PC-9 (cell line): ENCODE measurements around the gene AOPEP. TPM values are rescaled to one million over a fixed set of nuclear protein-coding genes. Genes with fewer than 3 reads are reported as not detected.

Experiments
- BruUV-seq: library from RNA; stranded (reverse); fragments of 400-500 nt; replicated peaks from 2 replicates; lab custom pipeline; 2021; lab: Mats Ljungman, UMichigan
- CTCF ChIA-PET: fragments of 300-600 bp; sonication (Branson Sonifier 250); formaldehyde crosslinking; loops from one replicate; lab custom pipeline; 2022; ENCODE audit warnings: antibody characterized with exemption; lab: Charles Lee
- POLR2A ChIA-PET: fragments of 300-600 bp; sonication (Branson Sonifier 250); formaldehyde crosslinking; loops from one replicate; lab custom pipeline; 2022; ENCODE audit warnings: antibody characterized with exemption; ENCODE audit not compliant: unreplicated experiment; lab: Charles Lee
- DNase-seq, 2 experiments: peaks; one replicate each; pipeline versions ENCODE4 v3.0.0 to v3.0.0-alpha.2; 2015 to 2022; ENCODE audit warnings: mixed read lengths in 1 of 2
- H2AFZ ChIP-seq: fragments of 200-600 bp; sonication (generic); 2 replicates; pipeline ENCODE4 v1.8.1; 2017; ENCODE audit warnings: antibody characterized with exemption
- H3F3A ChIP-seq: fragments of 200-600 bp; sonication (generic); 2 replicates; pipeline ENCODE4 v1.8.1; 2017; ENCODE audit warnings: antibody characterized with exemption, mild to moderate bottlenecking, low read depth; ENCODE audit not compliant: insufficient read depth
- H3K27ac ChIP-seq: fragments of 200-600 bp; sonication (generic); 2 replicates; pipeline ENCODE4 v1.6.1; 2016; ENCODE audit warnings: mixed run types
- H3K27me3 ChIP-seq: fragments of 200-600 bp; sonication (generic); 2 replicates; pipeline ENCODE4 v1.6.1; 2016; ENCODE audit warnings: low read depth, mixed run types; ENCODE audit not compliant: insufficient read depth
- H3K36me3 ChIP-seq: fragments of 200-600 bp; sonication (generic); 2 replicates; pipeline ENCODE4 v1.6.1; 2016; ENCODE audit warnings: low read depth, mixed run types
- H3K4me1 ChIP-seq: fragments of 200-600 bp; sonication (generic); replicated peaks from 2 replicates; pipeline ENCODE4 v1.6.1; 2016; ENCODE audit warnings: mixed run types; ENCODE audit not compliant: insufficient read depth
- H3K4me2 ChIP-seq: fragments of 200-600 bp; sonication (generic); 2 replicates; pipeline ENCODE4 v1.6.1; 2017; ENCODE audit warnings: mixed run types
- H3K4me3 ChIP-seq: fragments of 200-600 bp; sonication (generic); 2 replicates; pipeline ENCODE4 v1.6.1; 2016; ENCODE audit warnings: mixed run types
- H3K79me2 ChIP-seq: fragments of 200-600 bp; sonication (generic); 2 replicates; pipeline ENCODE4 v1.6.1; 2017; ENCODE audit warnings: low read depth, mixed run types
- H3K9me2 ChIP-seq: fragments of 200-600 bp; sonication (generic); 2 replicates; pipeline ENCODE4 v1.8.1; 2017; ENCODE audit warnings: mild to moderate bottlenecking; ENCODE audit not compliant: insufficient read depth
- H3K9me3 ChIP-seq: fragments of 200-600 bp; sonication (generic); 2 replicates; pipeline ENCODE4 v1.8.1; 2016; ENCODE audit warnings: low read depth; ENCODE audit not compliant: insufficient read depth
- H4K20me1 ChIP-seq: fragments of 200-600 bp; sonication (generic); 2 replicates; pipeline ENCODE4 v1.8.1; 2017; ENCODE audit not compliant: insufficient read depth
- EZH2 ChIP-seq: fragments of 200-600 bp; sonication (generic); IDR thresholded peaks from 2 replicates; pipeline ENCODE4 v1.8.0; 2017; ENCODE audit warnings: antibody characterized with exemption, low read depth
- intact Hi-C: fragments of 100-400 bp; cut with micrococcal nuclease; formaldehyde crosslinking; loops from one replicate; pipeline ENCODE4 v1.10.0; 2022; ENCODE audit not compliant: unreplicated experiment
- total RNA-seq: library from RNA; stranded (reverse); gene quantifications from 2 replicates; pipeline ENCODE4 v1.2.3, GENCODE V29; 2021
- TF ChIP-seq, protein P1 (sequence below): fragments of 200-600 bp; sonication (generic); conservative IDR thresholded peaks from 2 replicates; pipeline ENCODE4 v1.6.1; 2017; ENCODE audit warnings: mixed run types, antibody characterized with exemption, mild to moderate bottlenecking, moderate library complexity

Gene AOPEP
- total RNA-seq, 1 experiment from 2014 or later: 90.0 TPM

DNA sequence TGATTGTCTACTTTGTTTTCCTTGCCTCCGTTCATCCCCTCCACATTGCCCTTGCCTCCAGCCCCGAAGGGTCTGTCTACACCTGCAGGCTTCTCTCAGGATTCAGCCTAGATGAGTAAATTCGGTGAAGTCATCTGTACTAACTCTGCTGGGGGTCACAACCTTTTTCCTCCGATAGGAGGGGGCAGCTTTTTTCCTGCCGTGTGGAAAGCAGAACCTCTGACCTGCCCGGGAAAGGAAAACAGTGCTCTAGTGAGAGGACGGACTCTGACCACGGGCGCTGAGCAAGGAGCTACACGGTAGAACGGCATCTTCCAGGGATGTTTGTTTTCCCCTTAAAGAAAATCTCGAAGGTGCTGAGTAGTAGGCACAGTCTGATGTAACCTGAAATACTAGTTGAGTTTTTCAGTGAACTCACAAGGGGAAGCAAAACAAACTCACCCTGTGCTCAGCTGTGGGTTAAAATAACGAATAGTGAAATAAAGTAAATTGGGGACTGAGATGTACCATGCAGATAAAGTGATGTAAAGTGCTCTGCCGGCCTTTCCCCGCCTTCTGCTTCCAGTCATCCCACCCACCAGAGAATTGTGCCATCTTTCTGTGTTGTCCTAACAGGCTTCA lies 281.8 kb downstream of the AOPEP start:
- ChIA-PET CTCF (no interaction called here), POLR2A (interaction anchor here (0.5 to 0.9 kb wide), 6 partner anchors 9 to 123 kb away, joined by 3 to 10 read pairs (median 6); no protein-coding TSS in a partner anchor)
- peak overlapping the region; percentile 90 for H3K27ac ChIP-seq
- intact Hi-C loops: loop anchor here (5.0 kb wide), 1 partner anchor 456 kb away; no protein-coding TSS in a partner anchor
- peaks cover 53% of the 10 kb centered on the region for H3K4me1 ChIP-seq
- H3K27me3 ChIP-seq: no peaks in the 10 kb centered on the region
- H4K20me1 ChIP-seq: no peaks in the 10 kb centered on the region
- H3K79me2 ChIP-seq: peaks cover 92% of the 10 kb centered on the region
- peak in 1 of 2 experiments; percentile 65 for DNase-seq
- H2AFZ ChIP-seq: no peak overlapping the region
- no peaks in the 10 kb centered on the region for H3K9me2 ChIP-seq
- peaks cover 55% of the 10 kb centered on the region for H3K36me3 ChIP-seq
- peak overlapping the region; percentile 86 for H3K4me2 ChIP-seq
- H3K9me3 ChIP-seq: no peaks in the 10 kb centered on the region
- H3F3A ChIP-seq: peaks cover 47% of the 10 kb centered on the region
- peak overlapping the region; percentile 59 for H3K4me3 ChIP-seq
- no peak for TF ChIP-seq EZH2
- TF ChIP-seq, protein P1, sequence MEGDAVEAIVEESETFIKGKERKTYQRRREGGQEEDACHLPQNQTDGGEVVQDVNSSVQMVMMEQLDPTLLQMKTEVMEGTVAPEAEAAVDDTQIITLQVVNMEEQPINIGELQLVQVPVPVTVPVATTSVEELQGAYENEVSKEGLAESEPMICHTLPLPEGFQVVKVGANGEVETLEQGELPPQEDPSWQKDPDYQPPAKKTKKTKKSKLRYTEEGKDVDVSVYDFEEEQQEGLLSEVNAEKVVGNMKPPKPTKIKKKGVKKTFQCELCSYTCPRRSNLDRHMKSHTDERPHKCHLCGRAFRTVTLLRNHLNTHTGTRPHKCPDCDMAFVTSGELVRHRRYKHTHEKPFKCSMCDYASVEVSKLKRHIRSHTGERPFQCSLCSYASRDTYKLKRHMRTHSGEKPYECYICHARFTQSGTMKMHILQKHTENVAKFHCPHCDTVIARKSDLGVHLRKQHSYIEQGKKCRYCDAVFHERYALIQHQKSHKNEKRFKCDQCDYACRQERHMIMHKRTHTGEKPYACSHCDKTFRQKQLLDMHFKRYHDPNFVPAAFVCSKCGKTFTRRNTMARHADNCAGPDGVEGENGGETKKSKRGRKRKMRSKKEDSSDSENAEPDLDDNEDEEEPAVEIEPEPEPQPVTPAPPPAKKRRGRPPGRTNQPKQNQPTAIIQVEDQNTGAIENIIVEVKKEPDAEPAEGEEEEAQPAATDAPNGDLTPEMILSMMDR: no peak
- BruUV-seq: no TSS peak

DNA sequence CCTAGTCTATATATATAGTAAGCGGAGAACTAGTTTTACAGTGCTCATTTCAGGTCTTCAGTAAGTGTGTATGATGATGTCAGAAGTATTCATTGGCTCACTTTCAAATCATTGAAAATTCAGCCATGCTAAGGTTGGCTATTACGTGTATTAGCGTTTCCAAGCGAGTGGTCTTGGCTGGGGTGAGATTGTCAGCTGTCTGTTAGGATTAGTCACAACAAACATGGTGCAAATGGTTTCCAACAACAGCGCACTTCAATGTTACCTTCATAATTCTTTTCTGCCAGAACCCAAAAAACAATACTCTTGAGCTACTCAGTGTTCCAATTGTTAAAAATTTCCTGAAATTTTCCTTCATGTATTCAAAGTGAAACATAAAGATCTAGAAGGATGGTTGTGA lies 283.0 kb downstream of the AOPEP start:
- POLR2A ChIA-PET: interaction anchor here (0.6 kb wide), 2 partner anchors 85 to 138 kb away, joined by 4 read pairs; no protein-coding TSS in a partner anchor
- peaks cover 48% of the 10 kb centered on the region for H3K4me1 ChIP-seq
- intact Hi-C loops: loop anchor here (5.0 kb wide), 1 partner anchor 457 kb away; no protein-coding TSS in a partner anchor
- peak overlapping the region; percentile 44 for H3K27ac ChIP-seq
- H3K79me2 ChIP-seq: peaks cover 93% of the 10 kb centered on the region
- no peak for DNase-seq
- CTCF ChIA-PET: no interaction called here
- no peaks in the 10 kb centered on the region for H3K9me3 ChIP-seq
- no peaks in the 10 kb centered on the region for H3K9me2 ChIP-seq
- no peak overlapping the region for H2AFZ ChIP-seq
- TF ChIP-seq, protein P1: no peak
- no peak for TF ChIP-seq EZH2
- no TSS peak for BruUV-seq
- peak overlapping the region; percentile 41; the same call in 1 of the 2 replicates for H3K4me2 ChIP-seq
- H3F3A ChIP-seq: peaks cover 49% of the 10 kb centered on the region
- no peak overlapping the region for H3K4me3 ChIP-seq
- H3K36me3 ChIP-seq: peaks cover 65% of the 10 kb centered on the region
- no peaks in the 10 kb centered on the region for H4K20me1 ChIP-seq
- H3K27me3 ChIP-seq: no peaks in the 10 kb centered on the region

DNA sequence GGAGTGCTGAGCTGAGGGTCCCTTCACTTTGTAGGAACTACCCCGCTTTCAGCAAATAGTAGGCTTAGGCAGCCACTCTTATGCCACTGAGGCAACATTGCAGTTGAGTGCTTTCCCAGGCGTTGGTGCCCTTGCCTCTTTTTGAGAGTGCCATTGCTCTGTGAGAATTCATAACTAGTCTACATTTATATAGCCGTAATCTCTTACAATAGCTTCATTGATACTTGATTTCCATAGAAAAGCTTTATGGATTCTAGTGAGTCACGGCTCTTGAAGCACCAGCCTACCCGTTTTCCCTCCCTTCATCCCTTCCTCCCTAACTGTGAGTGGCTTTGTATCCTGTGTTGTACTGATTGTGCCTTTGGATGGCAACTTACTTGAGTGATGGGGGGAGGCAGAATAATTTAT lies 283.9 kb downstream of the AOPEP start:
- Histone ChIP-seq H3K9me3 (no peaks in the 10 kb centered on the region), H2AFZ (no peak overlapping the region), H3K27ac (peak overlapping the region; percentile 35), H3F3A (peaks cover 53% of the 10 kb centered on the region), H4K20me1 (no peaks in the 10 kb centered on the region), H3K79me2 (peaks cover 100% of the 10 kb centered on the region), H3K4me2 (no peak overlapping the region), H3K4me3 (no peak overlapping the region), H3K9me2 (no peaks in the 10 kb centered on the region), H3K27me3 (no peaks in the 10 kb centered on the region), H3K4me1 (peaks cover 48% of the 10 kb centered on the region), H3K36me3 (peaks cover 72% of the 10 kb centered on the region)
- no peak for DNase-seq
- ChIA-PET POLR2A (no interaction called here), CTCF (no interaction called here)
- intact Hi-C loops: no loop called here
- TF ChIP-seq, protein P1: no peak
- no peak for TF ChIP-seq EZH2
- BruUV-seq: no TSS peak
